GM12865 (cell line): ENCODE results near the gene DNASE1L1.

Experiments used
- DNase-seq: peaks from one replicate; pipeline ENCODE4 v3.0.0; 2010; ENCODE audit warnings: low read depth
- H3K4me3 ChIP-seq: 2 replicates; pipeline ENCODE4 v1.5.1; 2011; ENCODE audit warnings: mild to moderate bottlenecking, low read depth, low read length, control low read depth
- TF ChIP-seq, protein P1 (sequence below): IDR thresholded peaks from 2 replicates; pipeline ENCODE4 v1.5.1; 2011; ENCODE audit warnings: low read length, control low read depth, low read depth, inconsistent platforms; ENCODE audit not compliant: insufficient read depth; ENCODE audit errors: missing control alignments

The DNASE1L1 gene

GRCh38 chrX:154352466-154352865, 56.6 kb downstream of the DNASE1L1 start:
- TF ChIP-seq, protein P1, sequence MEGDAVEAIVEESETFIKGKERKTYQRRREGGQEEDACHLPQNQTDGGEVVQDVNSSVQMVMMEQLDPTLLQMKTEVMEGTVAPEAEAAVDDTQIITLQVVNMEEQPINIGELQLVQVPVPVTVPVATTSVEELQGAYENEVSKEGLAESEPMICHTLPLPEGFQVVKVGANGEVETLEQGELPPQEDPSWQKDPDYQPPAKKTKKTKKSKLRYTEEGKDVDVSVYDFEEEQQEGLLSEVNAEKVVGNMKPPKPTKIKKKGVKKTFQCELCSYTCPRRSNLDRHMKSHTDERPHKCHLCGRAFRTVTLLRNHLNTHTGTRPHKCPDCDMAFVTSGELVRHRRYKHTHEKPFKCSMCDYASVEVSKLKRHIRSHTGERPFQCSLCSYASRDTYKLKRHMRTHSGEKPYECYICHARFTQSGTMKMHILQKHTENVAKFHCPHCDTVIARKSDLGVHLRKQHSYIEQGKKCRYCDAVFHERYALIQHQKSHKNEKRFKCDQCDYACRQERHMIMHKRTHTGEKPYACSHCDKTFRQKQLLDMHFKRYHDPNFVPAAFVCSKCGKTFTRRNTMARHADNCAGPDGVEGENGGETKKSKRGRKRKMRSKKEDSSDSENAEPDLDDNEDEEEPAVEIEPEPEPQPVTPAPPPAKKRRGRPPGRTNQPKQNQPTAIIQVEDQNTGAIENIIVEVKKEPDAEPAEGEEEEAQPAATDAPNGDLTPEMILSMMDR: no peak
- H3K4me3 ChIP-seq: no peak overlapping the region
- no peak for DNase-seq

DNA sequence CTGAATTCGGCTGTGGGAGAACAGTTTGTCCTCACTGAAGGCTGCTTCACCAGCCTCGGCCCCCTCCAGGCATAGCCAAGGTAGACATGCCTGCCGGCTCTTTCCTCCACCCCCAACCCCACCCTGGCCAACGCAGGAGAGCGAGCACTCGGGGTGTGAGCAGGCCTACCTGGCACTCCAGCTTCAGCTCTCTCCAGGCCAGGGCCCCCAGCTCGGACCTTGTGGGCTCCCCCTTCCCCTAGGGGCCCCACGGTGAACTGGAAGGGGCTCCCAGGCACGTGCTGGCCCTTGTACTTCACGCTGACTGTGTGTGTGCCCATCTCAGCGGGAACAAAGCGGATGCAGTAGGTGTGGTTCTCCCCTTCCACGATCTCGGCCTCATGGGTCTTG, 57.0 kb downstream of the DNASE1L1 start:
- TF ChIP-seq, protein P1: no peak
- no peak overlapping the region for H3K4me3 ChIP-seq
- DNase-seq: no peak
